SK-N-SH (cell line): ENCODE data around the gene EEA1.

ENCODE experiments used
- ELF1 ChIP-seq: IDR thresholded peaks from 2 replicates; pipeline ENCODE4 v1.4.0; 2012
- TF ChIP-seq, protein P1 (sequence below): fragments of 200-600 bp; sonication (generic); IDR thresholded peaks from 2 replicates; pipeline ENCODE4 v1.6.1; 2017; ENCODE audit warnings: antibody characterized with exemption, mild to moderate bottlenecking, moderate library complexity

DNA sequence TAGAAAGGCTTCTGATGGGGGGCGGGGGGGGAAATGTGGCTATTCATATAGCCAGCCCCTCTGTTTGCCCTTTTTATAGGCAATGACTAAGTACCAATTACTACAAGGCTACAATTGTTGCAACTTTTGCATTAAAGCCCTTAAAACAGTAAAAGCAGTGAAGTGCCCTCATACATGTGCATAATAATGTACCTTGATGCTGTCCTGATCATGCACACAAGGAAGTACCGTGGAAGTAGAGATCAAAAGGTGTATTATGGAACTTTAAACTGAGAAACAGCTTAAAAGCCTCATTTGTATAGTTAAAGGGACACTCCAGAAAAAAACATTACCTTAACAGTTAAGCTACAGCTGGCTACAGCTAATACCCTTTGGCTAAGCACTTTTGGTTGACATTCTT is 114.5 kb downstream of the EEA1 start:
- TF ChIP-seq, protein P1, sequence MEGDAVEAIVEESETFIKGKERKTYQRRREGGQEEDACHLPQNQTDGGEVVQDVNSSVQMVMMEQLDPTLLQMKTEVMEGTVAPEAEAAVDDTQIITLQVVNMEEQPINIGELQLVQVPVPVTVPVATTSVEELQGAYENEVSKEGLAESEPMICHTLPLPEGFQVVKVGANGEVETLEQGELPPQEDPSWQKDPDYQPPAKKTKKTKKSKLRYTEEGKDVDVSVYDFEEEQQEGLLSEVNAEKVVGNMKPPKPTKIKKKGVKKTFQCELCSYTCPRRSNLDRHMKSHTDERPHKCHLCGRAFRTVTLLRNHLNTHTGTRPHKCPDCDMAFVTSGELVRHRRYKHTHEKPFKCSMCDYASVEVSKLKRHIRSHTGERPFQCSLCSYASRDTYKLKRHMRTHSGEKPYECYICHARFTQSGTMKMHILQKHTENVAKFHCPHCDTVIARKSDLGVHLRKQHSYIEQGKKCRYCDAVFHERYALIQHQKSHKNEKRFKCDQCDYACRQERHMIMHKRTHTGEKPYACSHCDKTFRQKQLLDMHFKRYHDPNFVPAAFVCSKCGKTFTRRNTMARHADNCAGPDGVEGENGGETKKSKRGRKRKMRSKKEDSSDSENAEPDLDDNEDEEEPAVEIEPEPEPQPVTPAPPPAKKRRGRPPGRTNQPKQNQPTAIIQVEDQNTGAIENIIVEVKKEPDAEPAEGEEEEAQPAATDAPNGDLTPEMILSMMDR = no peak
- no peak for TF ChIP-seq ELF1
